Activated CD8-positive, alpha-beta memory T cell treated with anti-CD3 and anti-CD28 coated beads for 48 hours (primary cell): ENCODE measurements around the gene HEXIM1.

Experiments
- DNase-seq, 3 experiments: peaks; one replicate each; pipeline ENCODE4 v3.0.0-alpha.2; 2020; ENCODE audit warnings: low read depth in 2 of 3, low spot score in 2 of 3

Gene HEXIM1

GRCh38 chr17:45170931-45171337 lies 22.7 kb downstream of the HEXIM1 start:
- DNase-seq = no peak

GRCh38 chr17:45171338-45172231 lies 23.3 kb downstream of the HEXIM1 start:
- no peak for DNase-seq

GRCh38 chr17:45172232-45172540 lies 23.9 kb downstream of the HEXIM1 start:
- DNase-seq = no peak

GRCh38 chr17:45172541-45173286 lies 24.4 kb downstream of the HEXIM1 start:
- DNase-seq = peak in 2 of 3 experiments; percentile 21 to 29

- DNase-seq = no peak
Measured at GRCh38 chr17:45175759-45176115, 27.5 kb downstream of the HEXIM1 start.

GRCh38 chr17:45177563-45177962 lies 29.3 kb downstream of the HEXIM1 start:
- DNase-seq = no peak

- DNase-seq = no peak
Measured at GRCh38 chr17:45184144-45184543, 35.9 kb downstream of the HEXIM1 start.

GRCh38 chr17:45186801-45187354 lies 38.6 kb downstream of the HEXIM1 start:
- no peak for DNase-seq

GRCh38 chr17:45189009-45189408 lies 40.7 kb downstream of the HEXIM1 start:
- DNase-seq = no peak

- no peak for DNase-seq
Measured at GRCh38 chr17:45190503-45191255, 42.4 kb downstream of the HEXIM1 start.

- DNase-seq = no peak
Measured at GRCh38 chr17:45195424-45195823, 47.1 kb downstream of the HEXIM1 start.

GRCh38 chr17:45197108-45197507 lies 48.8 kb downstream of the HEXIM1 start:
- DNase-seq = no peak

GRCh38 chr17:45197555-45198334 lies 49.5 kb downstream of the HEXIM1 start:
- DNase-seq = peak; percentile 75 to 92 (median 86)

- DNase-seq = no peak
Measured at GRCh38 chr17:45200701-45201100, 52.4 kb downstream of the HEXIM1 start.

GRCh38 chr17:45201457-45201856 lies 53.2 kb downstream of the HEXIM1 start:
- DNase-seq = no peak
